Neural cell (in vitro differentiated cells): Measurements from ENCODE around the gene ANXA10. TPM values are rescaled to one million over a fixed set of nuclear protein-coding genes. Genes with fewer than 3 reads are reported as not detected.
A peak's percentile ranks its signal among the peaks of the same experiment; 100 is the strongest.

Experiments used
- H2AFZ ChIP-seq: fragments of 200-600, 300-800 bp; sonication (generic), shearing (Covaris generic); 2 replicates; pipeline ENCODE4 v1.6.0; 2014; ENCODE audit warnings: low read depth, mild to moderate bottlenecking, antibody characterized with exemption, low read length, moderate library complexity
- H3F3A ChIP-seq: fragments of 200-600 bp; shearing (Covaris generic); 2 replicates; pipeline ENCODE4 v1.6.1; 2016; ENCODE audit warnings: mild to moderate bottlenecking, moderate library complexity, mixed read lengths, antibody characterized with exemption, low read length; ENCODE audit not compliant: insufficient read depth, poor library complexity, severe bottlenecking
- H3K27ac ChIP-seq: fragments of 200-600, 300-800 bp; sonication (generic), shearing (Covaris generic); 2 replicates; pipeline ENCODE4 v1.5.1; 2014; ENCODE audit warnings: mild to moderate bottlenecking, low read length, moderate library complexity
- H3K27me3 ChIP-seq: fragments of 300-800, 200-600 bp; sonication (generic), shearing (Covaris generic); 2 replicates; pipeline ENCODE4 v1.6.0; 2014; ENCODE audit warnings: mild to moderate bottlenecking, low read depth, low read length, moderate library complexity; ENCODE audit not compliant: insufficient read depth
- H3K36me3 ChIP-seq: fragments of 300-800, 200-600 bp; sonication (generic), shearing (Covaris generic); 2 replicates; pipeline ENCODE4 v1.5.1; 2014; ENCODE audit warnings: mild to moderate bottlenecking, antibody characterized with exemption, low read length, moderate library complexity; ENCODE audit not compliant: insufficient read depth
- H3K4me2 ChIP-seq: fragments of 300-800, 200-600 bp; sonication (generic), shearing (Covaris generic); 2 replicates; pipeline ENCODE4 v1.6.0; 2014; ENCODE audit warnings: mild to moderate bottlenecking, low read length
- H3K4me3 ChIP-seq: fragments of 300-800, 200-600 bp; sonication (generic), shearing (Covaris generic); 2 replicates; pipeline ENCODE4 v1.5.1; 2014; ENCODE audit warnings: mild to moderate bottlenecking, low read length, moderate library complexity
- H3K79me2 ChIP-seq: fragments of 200-600 bp; shearing (Covaris generic); replicated peaks from 2 replicates; pipeline ENCODE4 v1.6.0; 2014; ENCODE audit warnings: mild to moderate bottlenecking, low read length, moderate library complexity; ENCODE audit not compliant: insufficient read depth
- H3K9ac ChIP-seq: fragments of 300-800, 200-600 bp; sonication (generic), shearing (Covaris generic); 2 replicates; pipeline ENCODE4 v1.6.1; 2016; ENCODE audit warnings: mild to moderate bottlenecking, low read length, mixed read lengths
- H3K9me2 ChIP-seq: fragments of 200-600 bp; shearing (Covaris generic); 2 replicates; pipeline ENCODE4 v1.6.1; 2016; ENCODE audit warnings: mild to moderate bottlenecking, low read length, mixed read lengths; ENCODE audit not compliant: insufficient read depth
- H3K9me3 ChIP-seq: fragments of 200-600, 300-800 bp; sonication (generic), shearing (Covaris generic); 2 replicates; pipeline ENCODE4 v1.6.1; 2016; ENCODE audit warnings: mild to moderate bottlenecking, mixed run types, low read length, moderate library complexity, mixed read lengths
- H4K20me1 ChIP-seq: fragments of 200-600 bp; shearing (Covaris generic); 2 replicates; pipeline ENCODE4 v1.6.1; 2016; ENCODE audit warnings: mild to moderate bottlenecking, mixed run types; ENCODE audit not compliant: insufficient read depth
- EP300 ChIP-seq: fragments of 450-650 bp; conservative IDR thresholded peaks from 2 replicates; pipeline ENCODE4 v1.6.1; 2014; ENCODE audit warnings: antibody characterized with exemption, mild to moderate bottlenecking, moderate library complexity; ENCODE audit not compliant: poor library complexity, severe bottlenecking
- EZH2 ChIP-seq: fragments of 200-600, 300-800 bp; shearing (Covaris generic), sonication (generic); IDR thresholded peaks from 2 replicates; pipeline ENCODE4 v1.6.1; 2014; ENCODE audit warnings: antibody characterized with exemption, low read length, borderline replicate concordance, mild to moderate bottlenecking; ENCODE audit not compliant: insufficient read depth, poor library complexity, severe bottlenecking
- MXI1 ChIP-seq: fragments of 450-650 bp; conservative IDR thresholded peaks from 2 replicates; pipeline ENCODE4 v1.6.1; 2014; ENCODE audit warnings: antibody characterized with exemption, mild to moderate bottlenecking; ENCODE audit not compliant: poor library complexity, severe bottlenecking
- POLR2AphosphoS5 ChIP-seq: IDR thresholded peaks from 2 replicates; pipeline ENCODE4 v1.6.1; 2012
- RAD21 ChIP-seq: fragments of 450-650 bp; conservative IDR thresholded peaks from 2 replicates; pipeline ENCODE4 v1.6.1; 2014; ENCODE audit warnings: antibody characterized with exemption, mild to moderate bottlenecking, moderate library complexity
- SMC3 ChIP-seq: fragments of 450-650 bp; conservative IDR thresholded peaks from 2 replicates; pipeline ENCODE4 v1.6.1; 2014; ENCODE audit warnings: antibody characterized with exemption, mild to moderate bottlenecking, moderate library complexity; ENCODE audit not compliant: poor library complexity
- TAF1 ChIP-seq: IDR thresholded peaks from 2 replicates; pipeline ENCODE4 v1.6.1; 2012; ENCODE audit warnings: low read depth
- polyA plus RNA-seq: library from polyadenylated mRNA; depleted of rRNA; stranded (reverse); fragments of >200 nt; gene quantifications from 2 replicates; pipeline ENCODE4 v1.2.3, GENCODE V29; 2014
- TF ChIP-seq, protein P1 (sequence below): IDR thresholded peaks from 2 replicates; pipeline ENCODE4 v1.6.1; 2012; ENCODE audit warnings: borderline replicate concordance
- TF ChIP-seq, protein P2 (sequence below): fragments of 450-650 bp; IDR thresholded peaks from 2 replicates; pipeline ENCODE4 v1.5.1; 2014; ENCODE audit warnings: antibody characterized with exemption, mild to moderate bottlenecking, moderate library complexity; ENCODE audit not compliant: poor library complexity, severe bottlenecking

ANXA10 gene
- polyA plus RNA-seq, 1 donor from 2014 or later, result not detected

DNA sequence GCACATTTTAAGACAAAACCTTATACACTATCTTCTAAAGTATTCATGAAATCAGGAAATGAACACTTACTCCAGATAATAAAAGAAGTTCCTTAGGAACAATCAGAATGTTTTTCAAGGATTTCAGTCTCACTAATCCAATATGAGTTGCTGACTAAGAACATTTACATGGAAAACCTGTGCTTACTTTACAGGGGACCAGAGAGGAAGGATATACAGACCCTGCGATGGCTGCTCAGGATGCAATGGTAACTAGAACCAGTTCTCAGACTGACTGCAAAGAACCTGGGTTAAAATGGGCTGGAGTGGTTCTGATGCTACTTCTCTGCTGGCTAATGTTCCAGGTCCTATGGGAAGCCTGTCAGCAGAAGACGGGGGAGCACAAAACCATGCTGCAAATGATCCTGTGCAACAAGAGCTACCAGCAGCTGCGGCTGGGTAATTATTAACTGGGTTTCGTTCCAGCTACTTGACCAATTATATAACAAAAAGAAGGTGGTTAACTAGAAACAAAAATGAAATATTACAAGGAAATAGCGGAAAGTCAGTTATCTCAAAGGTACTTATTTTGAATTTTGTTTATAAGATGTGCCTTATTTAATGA lies 85.3 kb downstream of the ANXA10 start:
- Histone ChIP-seq H3K27ac (no peak overlapping the region), H3K4me2 (no peak overlapping the region), H3K9ac (no peak overlapping the region), H4K20me1 (no peaks in the 10 kb centered on the region), H3K9me3 (no peaks in the 10 kb centered on the region), H3K9me2 (no peaks in the 10 kb centered on the region), H3K27me3 (no peaks in the 10 kb centered on the region), H3K79me2 (no peaks in the 10 kb centered on the region), H3F3A (no peaks in the 10 kb centered on the region), H3K36me3 (no peaks in the 10 kb centered on the region), H3K4me3 (no peak overlapping the region), H2AFZ (no peak overlapping the region)
- TF ChIP-seq POLR2AphosphoS5, result no peak
- TF ChIP-seq, protein P1, sequence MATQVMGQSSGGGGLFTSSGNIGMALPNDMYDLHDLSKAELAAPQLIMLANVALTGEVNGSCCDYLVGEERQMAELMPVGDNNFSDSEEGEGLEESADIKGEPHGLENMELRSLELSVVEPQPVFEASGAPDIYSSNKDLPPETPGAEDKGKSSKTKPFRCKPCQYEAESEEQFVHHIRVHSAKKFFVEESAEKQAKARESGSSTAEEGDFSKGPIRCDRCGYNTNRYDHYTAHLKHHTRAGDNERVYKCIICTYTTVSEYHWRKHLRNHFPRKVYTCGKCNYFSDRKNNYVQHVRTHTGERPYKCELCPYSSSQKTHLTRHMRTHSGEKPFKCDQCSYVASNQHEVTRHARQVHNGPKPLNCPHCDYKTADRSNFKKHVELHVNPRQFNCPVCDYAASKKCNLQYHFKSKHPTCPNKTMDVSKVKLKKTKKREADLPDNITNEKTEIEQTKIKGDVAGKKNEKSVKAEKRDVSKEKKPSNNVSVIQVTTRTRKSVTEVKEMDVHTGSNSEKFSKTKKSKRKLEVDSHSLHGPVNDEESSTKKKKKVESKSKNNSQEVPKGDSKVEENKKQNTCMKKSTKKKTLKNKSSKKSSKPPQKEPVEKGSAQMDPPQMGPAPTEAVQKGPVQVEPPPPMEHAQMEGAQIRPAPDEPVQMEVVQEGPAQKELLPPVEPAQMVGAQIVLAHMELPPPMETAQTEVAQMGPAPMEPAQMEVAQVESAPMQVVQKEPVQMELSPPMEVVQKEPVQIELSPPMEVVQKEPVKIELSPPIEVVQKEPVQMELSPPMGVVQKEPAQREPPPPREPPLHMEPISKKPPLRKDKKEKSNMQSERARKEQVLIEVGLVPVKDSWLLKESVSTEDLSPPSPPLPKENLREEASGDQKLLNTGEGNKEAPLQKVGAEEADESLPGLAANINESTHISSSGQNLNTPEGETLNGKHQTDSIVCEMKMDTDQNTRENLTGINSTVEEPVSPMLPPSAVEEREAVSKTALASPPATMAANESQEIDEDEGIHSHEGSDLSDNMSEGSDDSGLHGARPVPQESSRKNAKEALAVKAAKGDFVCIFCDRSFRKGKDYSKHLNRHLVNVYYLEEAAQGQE, result no peak
- TF ChIP-seq, protein P2, sequence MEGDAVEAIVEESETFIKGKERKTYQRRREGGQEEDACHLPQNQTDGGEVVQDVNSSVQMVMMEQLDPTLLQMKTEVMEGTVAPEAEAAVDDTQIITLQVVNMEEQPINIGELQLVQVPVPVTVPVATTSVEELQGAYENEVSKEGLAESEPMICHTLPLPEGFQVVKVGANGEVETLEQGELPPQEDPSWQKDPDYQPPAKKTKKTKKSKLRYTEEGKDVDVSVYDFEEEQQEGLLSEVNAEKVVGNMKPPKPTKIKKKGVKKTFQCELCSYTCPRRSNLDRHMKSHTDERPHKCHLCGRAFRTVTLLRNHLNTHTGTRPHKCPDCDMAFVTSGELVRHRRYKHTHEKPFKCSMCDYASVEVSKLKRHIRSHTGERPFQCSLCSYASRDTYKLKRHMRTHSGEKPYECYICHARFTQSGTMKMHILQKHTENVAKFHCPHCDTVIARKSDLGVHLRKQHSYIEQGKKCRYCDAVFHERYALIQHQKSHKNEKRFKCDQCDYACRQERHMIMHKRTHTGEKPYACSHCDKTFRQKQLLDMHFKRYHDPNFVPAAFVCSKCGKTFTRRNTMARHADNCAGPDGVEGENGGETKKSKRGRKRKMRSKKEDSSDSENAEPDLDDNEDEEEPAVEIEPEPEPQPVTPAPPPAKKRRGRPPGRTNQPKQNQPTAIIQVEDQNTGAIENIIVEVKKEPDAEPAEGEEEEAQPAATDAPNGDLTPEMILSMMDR, result no peak
- no peak for TF ChIP-seq SMC3
- TF ChIP-seq EP300, result no peak
- no peak for TF ChIP-seq TAF1
- no peak for TF ChIP-seq EZH2
- TF ChIP-seq RAD21, result no peak
- TF ChIP-seq MXI1, result no peak

DNA sequence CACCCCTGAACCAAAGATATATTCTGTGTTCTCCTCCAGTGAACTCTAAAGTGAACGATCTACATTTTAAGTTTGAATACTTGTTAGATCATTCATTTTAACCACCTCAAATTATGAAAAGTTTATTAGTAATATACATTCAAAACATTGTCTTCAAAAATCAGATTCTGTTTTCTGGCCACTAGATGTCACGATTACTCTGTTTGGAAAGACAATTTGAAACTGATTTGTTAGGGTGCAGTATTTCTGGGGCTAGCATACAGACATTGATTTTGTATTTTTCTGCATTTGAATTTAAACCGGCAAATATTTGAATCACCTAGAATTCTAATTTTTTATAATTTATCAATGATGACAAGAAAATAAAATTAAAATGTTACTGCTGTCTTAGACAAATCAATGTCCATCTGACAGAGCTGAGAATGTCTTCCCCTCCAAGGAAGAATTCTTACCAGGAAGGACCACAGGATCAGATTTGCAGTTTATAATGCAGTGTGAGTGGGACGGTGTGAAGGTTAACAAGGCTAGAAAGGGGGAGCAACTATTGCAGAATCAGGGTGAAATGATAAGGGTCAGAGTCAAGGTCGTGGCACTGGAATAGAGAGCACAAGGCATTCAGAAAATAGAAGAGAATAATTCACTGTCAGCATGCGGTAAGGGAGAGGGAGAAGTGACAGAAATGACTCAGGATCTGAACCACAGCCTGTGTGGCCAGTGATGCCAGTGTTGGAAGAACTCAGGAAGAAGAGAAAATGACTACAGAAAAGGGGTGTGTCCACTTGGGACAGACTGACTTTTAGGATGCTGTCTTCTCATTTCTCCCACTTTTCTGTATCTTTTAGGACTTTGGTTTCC lies 91.6 kb downstream of the ANXA10 start:
- H3K27me3 ChIP-seq, result no peaks in the 10 kb centered on the region
- no peaks in the 10 kb centered on the region for H3K36me3 ChIP-seq
- H3K27ac ChIP-seq, result no peak overlapping the region
- H3K79me2 ChIP-seq, result no peaks in the 10 kb centered on the region
- no peak for TF ChIP-seq EZH2
- peak; percentile 89 for TF ChIP-seq RAD21
- TF ChIP-seq, protein P2, result peak; percentile 83
- TF ChIP-seq SMC3, result peak; percentile 87
- TF ChIP-seq EP300, result no peak
- TF ChIP-seq, protein P1, result no peak
- no peak for TF ChIP-seq TAF1
- no peak for TF ChIP-seq POLR2AphosphoS5
- no peak for TF ChIP-seq MXI1
- H3K4me2 ChIP-seq, result no peak overlapping the region
- no peaks in the 10 kb centered on the region for H3F3A ChIP-seq
- H4K20me1 ChIP-seq, result no peaks in the 10 kb centered on the region
- no peak overlapping the region for H3K4me3 ChIP-seq
- H3K9me3 ChIP-seq, result no peaks in the 10 kb centered on the region
- H3K9ac ChIP-seq, result no peak overlapping the region
- no peak overlapping the region for H2AFZ ChIP-seq
- H3K9me2 ChIP-seq, result no peaks in the 10 kb centered on the region
